ENCODE results near the gene PHF1. TPM values are rescaled to one million over a fixed set of nuclear protein-coding genes. Genes with fewer than 3 reads are reported as not detected.
"Not testable (repeated sequence)": the region's sequence is repeated elsewhere in the genome, so short reads cannot be mapped to it uniquely, and the experiment has no call there.

PHF1 gene
- total RNA-seq, 2 experiments from 2014 or later: 32.4 to 42.3 TPM

DNA sequence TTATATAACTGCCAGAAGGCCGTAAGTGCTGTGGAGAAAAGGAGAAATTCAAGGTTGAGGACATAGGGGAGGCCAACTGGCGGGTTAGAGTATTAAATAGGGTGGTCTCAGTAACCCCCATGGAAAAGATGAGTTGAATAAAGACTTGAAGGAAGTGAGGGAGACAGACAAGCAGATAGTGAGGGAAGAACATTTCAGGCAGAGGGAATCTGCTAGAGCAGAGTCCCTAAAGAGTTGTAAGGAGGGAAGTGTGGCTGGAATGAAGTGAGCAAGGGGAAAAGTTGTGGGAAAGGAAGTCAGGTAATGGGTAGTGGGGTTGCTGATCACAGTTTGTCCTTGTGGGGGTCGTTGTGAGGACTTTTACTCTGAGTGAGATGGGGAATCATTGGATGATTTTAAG is 17.8 kb upstream of the PHF1 start:
- peaks cover 32% of the 10 kb centered on the region for H3K36me3 Mint-ChIP-seq
- peaks cover 38% of the 10 kb centered on the region for H3K4me1 Mint-ChIP-seq (ENCODE audit: low read depth)
- peak overlapping the region; percentile 95 for H3K27ac Mint-ChIP-seq
- no peaks in the 10 kb centered on the region for H3K27me3 Mint-ChIP-seq
- peak overlapping the region; percentile 94 for H3K4me3 Mint-ChIP-seq
- DNase-seq: no peak
- ChIA-PET POLR2A (interaction anchor here (1.0 to 3.5 kb wide), 4 partner anchors 17 to 144 kb away, joined by 3 to 16 read pairs (median 6); partner anchors contain the start of gene PHF1), CTCF (interaction anchor here (1.3 kb wide), 1 partner anchor 75 kb away, joined by 4 read pairs; the partner anchor contains the start of gene ZBTB22)
- intact Hi-C loops (cut with micrococcal nuclease): loop anchor here (1.0 to 5.0 kb wide), 3 partner anchors 61 to 96 kb away; partner anchors contain the start of genes RGL2, TAPBP and ZBTB9
- H3K9me3 Mint-ChIP-seq: no peaks in the 10 kb centered on the region

DNA sequence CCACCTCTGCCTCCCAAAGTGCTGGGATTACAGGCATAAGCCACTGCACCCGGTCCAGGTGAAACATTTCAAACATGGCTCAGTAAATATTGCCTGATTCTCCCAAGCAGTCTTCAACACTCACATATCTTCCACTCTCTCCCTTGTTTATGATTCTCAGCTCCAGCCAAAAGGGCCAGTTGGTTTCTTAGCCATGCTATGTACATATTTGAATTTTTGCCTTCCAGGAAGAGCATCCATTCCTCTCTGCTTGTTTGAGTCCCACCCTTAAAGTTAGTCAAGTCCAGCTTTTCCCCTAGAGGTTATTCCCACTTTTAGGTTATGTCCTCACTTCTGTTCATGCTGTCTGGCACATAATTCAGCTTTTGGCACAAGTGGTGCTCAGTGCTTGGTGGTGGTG is 13.3 kb upstream of the PHF1 start:
- intact Hi-C loops (cut with micrococcal nuclease): no loop called here
- Mint-ChIP-seq H3K36me3 (peaks cover 48% of the 10 kb centered on the region), H3K27me3 (no peaks in the 10 kb centered on the region), H3K9me3 (no peaks in the 10 kb centered on the region), H3K27ac (no peak overlapping the region), H3K4me3 (no peak overlapping the region), H3K4me1 (ENCODE audit: low read depth) (peaks cover 24% of the 10 kb centered on the region)
- ChIA-PET POLR2A (no interaction called here), CTCF (no interaction called here)
- no peak for DNase-seq

DNA sequence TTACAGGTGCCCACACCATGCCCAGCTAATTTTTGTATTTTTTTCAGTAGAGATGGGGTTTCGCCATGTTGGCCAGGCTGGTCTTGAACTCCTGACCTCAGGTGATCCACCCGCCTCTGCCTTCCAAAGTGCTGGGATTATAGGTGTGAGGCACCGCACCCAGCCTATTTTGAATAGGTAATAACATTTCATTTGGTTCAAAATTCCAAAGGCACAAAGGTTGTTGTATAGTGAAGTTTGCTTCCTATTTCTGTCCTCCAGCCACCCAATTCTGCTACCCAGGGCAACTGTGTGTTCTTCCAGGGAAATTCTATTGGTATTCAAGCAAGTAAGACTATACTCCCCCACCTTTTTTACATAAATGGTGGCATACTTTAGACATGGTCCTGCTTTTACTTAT is 12.2 kb upstream of the PHF1 start:
- Mint-ChIP-seq H3K4me1 (ENCODE audit: low read depth) (peaks cover 17% of the 10 kb centered on the region), H3K36me3 (peaks cover 52% of the 10 kb centered on the region)
- H3K27ac Mint-ChIP-seq; H3K4me3 Mint-ChIP-seq; DNase-seq; H3K9me3 Mint-ChIP-seq; POLR2A ChIA-PET; CTCF ChIA-PET; intact Hi-C loops (cut with micrococcal nuclease); H3K27me3 Mint-ChIP-seq: not testable (repeated sequence)

DNA sequence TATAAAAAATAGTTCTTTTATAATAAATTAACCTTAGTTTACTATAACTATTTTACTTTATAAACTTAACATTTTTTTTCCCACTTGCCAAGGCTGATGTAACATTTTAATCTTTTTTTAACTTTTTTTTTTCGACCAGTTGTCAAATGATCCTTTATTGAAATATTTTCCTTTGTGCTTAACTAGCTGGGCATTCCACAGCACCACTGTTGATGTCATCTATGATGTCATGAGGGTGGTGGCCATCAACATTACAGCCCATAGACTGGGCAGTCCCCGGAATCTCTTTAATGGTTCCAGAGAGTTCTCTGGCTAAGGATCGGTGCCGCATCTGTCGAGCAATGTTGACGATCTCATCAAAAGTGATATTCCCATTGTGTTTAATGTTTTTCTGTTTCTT is 10.9 kb upstream of the PHF1 start:
- H3K9me3 Mint-ChIP-seq; CTCF ChIA-PET; H3K4me3 Mint-ChIP-seq; DNase-seq; POLR2A ChIA-PET; intact Hi-C loops (cut with micrococcal nuclease); H3K27me3 Mint-ChIP-seq; H3K27ac Mint-ChIP-seq: not testable (repeated sequence)
- peaks cover 56% of the 10 kb centered on the region for H3K36me3 Mint-ChIP-seq
- peaks cover 15% of the 10 kb centered on the region for H3K4me1 Mint-ChIP-seq (ENCODE audit: low read depth)

DNA sequence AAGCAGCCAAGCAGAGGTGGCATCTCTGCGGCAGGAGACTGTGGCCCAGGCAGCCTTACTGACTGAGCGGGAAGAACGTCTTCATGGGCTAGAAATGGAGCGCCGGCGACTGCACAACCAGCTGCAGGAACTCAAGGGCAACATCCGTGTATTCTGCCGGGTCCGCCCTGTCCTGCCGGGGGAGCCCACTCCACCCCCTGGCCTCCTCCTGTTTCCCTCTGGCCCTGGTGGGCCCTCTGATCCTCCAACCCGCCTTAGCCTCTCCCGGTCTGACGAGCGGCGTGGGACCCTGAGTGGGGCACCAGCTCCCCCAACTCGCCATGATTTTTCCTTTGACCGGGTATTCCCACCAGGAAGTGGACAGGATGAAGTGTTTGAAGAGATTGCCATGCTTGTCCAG is 5.9 kb upstream of the PHF1 start:
- DNase-seq: no peak
- ChIA-PET POLR2A (no interaction called here), CTCF (interaction anchor here (1.3 kb wide), 1 partner anchor 14 kb away, joined by 4 read pairs; no protein-coding TSS in a partner anchor)
- peaks cover 20% of the 10 kb centered on the region for H3K4me1 Mint-ChIP-seq (ENCODE audit: low read depth)
- H3K4me3 Mint-ChIP-seq: no peak overlapping the region
- H3K27ac Mint-ChIP-seq: no peak overlapping the region
- no peaks in the 10 kb centered on the region for H3K9me3 Mint-ChIP-seq
- no peaks in the 10 kb centered on the region for H3K27me3 Mint-ChIP-seq
- intact Hi-C loops (cut with micrococcal nuclease): no loop called here
- H3K36me3 Mint-ChIP-seq: peaks cover 65% of the 10 kb centered on the region

DNA sequence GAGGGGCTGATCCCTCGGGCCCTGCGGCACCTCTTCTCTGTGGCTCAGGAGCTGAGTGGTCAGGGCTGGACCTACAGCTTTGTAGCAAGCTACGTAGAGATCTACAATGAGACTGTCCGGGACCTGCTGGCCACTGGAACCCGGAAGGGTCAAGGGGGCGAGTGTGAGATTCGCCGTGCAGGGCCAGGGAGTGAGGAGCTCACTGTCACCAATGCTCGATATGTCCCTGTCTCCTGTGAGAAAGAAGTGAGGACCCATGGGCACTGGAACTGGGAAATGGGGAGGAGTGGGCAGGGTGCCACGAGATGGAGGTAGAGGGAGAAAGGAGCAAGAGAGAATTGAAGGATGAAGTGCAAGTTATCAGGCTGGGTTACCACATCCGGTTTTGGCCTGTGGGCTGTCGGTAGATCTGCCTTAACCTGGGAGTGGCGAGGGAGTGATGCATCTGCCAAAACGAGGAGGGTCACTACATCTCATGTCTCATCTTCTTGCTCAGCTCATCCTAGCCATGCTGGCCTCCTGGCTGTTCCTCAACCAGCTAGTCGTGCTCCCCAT is 5.4 kb upstream of the PHF1 start:
- H3K27ac Mint-ChIP-seq: no peak overlapping the region
- no peak overlapping the region for H3K4me3 Mint-ChIP-seq
- ChIA-PET POLR2A (interaction anchor here (0.6 kb wide), 1 partner anchor 9 kb away, joined by 3 read pairs; no protein-coding TSS in a partner anchor), CTCF (interaction anchor here (1.3 kb wide), 1 partner anchor 14 kb away, joined by 4 read pairs; no protein-coding TSS in a partner anchor)
- H3K9me3 Mint-ChIP-seq: no peaks in the 10 kb centered on the region
- H3K27me3 Mint-ChIP-seq: no peaks in the 10 kb centered on the region
- peaks cover 60% of the 10 kb centered on the region for H3K36me3 Mint-ChIP-seq
- DNase-seq: no peak
- peaks cover 21% of the 10 kb centered on the region for H3K4me1 Mint-ChIP-seq (ENCODE audit: low read depth)
- intact Hi-C loops (cut with micrococcal nuclease): no loop called here

DNA sequence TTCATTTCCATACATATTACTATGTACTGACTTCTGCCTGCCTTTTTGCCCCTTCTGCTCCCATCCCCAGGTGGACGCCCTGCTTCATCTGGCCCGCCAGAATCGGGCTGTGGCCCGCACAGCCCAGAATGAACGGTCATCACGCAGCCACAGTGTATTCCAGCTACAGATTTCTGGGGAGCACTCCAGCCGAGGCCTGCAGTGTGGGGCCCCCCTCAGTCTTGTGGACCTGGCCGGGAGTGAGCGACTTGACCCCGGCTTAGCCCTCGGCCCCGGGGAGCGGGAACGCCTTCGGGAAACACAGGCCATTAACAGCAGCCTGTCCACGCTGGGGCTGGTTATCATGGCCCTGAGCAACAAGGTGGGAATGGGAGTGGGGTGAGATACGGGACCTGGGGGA is 4.7 kb upstream of the PHF1 start:
- H3K27ac Mint-ChIP-seq: no peak overlapping the region
- ChIA-PET POLR2A (no interaction called here), CTCF (interaction anchor here (1.3 kb wide), 1 partner anchor 15 kb away, joined by 4 read pairs; no protein-coding TSS in a partner anchor)
- no peaks in the 10 kb centered on the region for H3K9me3 Mint-ChIP-seq
- peaks cover 21% of the 10 kb centered on the region for H3K4me1 Mint-ChIP-seq (ENCODE audit: low read depth)
- intact Hi-C loops (cut with micrococcal nuclease): no loop called here
- H3K4me3 Mint-ChIP-seq: no peak overlapping the region
- H3K36me3 Mint-ChIP-seq: peaks cover 56% of the 10 kb centered on the region
- no peaks in the 10 kb centered on the region for H3K27me3 Mint-ChIP-seq
- DNase-seq: no peak

DNA sequence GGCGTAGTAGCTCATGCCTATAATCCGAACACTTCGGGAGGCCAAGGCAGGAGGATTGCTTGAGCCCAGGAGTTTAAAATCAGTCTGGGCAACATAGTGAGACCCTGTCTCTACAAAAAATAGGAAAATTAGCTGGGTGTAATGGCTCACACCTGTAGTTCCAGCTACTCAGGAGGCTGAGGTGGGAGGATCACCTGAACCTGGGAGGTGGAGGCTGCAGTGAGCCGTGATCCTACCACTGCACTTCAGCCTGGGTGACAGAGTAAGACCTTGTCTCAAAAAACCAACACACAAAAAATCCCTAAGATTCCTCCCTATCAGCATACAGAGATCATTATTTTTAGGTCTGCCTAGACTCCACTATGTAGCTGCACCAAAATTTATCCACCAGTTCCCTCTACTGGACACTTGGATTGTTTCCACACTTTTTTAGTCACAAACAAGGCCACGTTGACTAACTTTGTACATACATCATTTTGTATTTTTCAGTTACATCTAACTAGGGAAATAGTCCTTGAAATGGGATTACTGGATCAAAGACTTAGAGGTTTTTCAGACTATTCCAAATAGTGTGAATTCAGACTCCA is 3.6 kb upstream of the PHF1 start:
- POLR2A ChIA-PET: no interaction called here
- Mint-ChIP-seq H3K9me3 (no peaks in the 10 kb centered on the region), H3K27ac (no peak overlapping the region), H3K4me3 (no peak overlapping the region), H3K27me3 (no peaks in the 10 kb centered on the region), H3K36me3 (peaks cover 53% of the 10 kb centered on the region), H3K4me1 (ENCODE audit: low read depth) (peaks cover 28% of the 10 kb centered on the region)
- CTCF ChIA-PET: interaction anchor here (0.9 to 1.0 kb wide), 2 partner anchors 16 to 84 kb away, joined by 3 to 7 read pairs; no protein-coding TSS in a partner anchor
- DNase-seq: no peak
- intact Hi-C loops (cut with micrococcal nuclease): no loop called here

DNA sequence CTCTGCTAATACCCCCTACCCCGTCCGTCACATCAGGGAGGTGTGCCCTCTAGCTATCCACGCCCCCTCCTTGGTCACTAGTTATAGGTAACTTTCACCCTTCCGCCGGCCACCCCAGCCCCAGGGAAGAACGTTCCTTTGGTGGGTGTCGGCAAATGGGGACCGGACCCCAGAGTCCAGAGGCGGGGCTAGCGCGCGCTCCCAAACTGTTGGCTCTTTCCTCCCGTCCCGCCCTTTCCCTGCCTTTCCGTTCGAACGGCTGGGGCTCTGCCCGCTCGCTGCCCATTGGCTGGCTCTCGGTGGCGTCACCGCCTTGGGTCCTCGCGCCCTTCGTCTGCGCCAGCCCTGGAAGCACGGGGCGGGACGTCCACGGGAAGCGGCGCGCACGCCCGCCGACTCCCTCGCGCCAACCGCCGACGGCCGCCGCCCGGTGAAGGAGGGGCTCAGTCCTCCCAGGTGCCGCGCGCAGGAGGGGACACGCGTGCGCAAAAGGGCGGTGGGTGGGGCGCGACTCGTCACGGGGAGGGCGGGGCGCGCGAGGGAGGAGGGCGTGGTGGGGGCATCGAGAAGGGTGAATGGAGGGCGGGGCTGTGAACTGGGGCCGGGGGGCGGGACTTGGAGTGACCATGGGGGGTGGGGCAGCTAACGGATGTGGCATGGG is 634 bp upstream of the PHF1 start:
- Mint-ChIP-seq H3K9me3 (no peaks in the 10 kb centered on the region), H3K27ac (peak overlapping the region; percentile 91), H3K36me3 (peaks cover 44% of the 10 kb centered on the region), H3K27me3 (no peaks in the 10 kb centered on the region), H3K4me3 (peak overlapping the region; percentile 84), H3K4me1 (ENCODE audit: low read depth) (peaks cover 45% of the 10 kb centered on the region)
- intact Hi-C loops (cut with micrococcal nuclease): loop anchor here (1.0 to 10.0 kb wide), 7 partner anchors 8 to 1215 kb away; partner anchors contain the start of genes CUTA, GPSM3, HMGA1 and KIFC1
- CTCF ChIA-PET: interaction anchor here (1.0 kb wide), 1 partner anchor 19 kb away, joined by 3 read pairs; no protein-coding TSS in a partner anchor
- POLR2A ChIA-PET: interaction anchor here (1.0 to 2.0 kb wide), 4 partner anchors 18 to 111 kb away, joined by 3 to 8 read pairs (median 5); partner anchors contain the start of genes KIFC1 and TAPBP
- peak; percentile 98 for DNase-seq

DNA sequence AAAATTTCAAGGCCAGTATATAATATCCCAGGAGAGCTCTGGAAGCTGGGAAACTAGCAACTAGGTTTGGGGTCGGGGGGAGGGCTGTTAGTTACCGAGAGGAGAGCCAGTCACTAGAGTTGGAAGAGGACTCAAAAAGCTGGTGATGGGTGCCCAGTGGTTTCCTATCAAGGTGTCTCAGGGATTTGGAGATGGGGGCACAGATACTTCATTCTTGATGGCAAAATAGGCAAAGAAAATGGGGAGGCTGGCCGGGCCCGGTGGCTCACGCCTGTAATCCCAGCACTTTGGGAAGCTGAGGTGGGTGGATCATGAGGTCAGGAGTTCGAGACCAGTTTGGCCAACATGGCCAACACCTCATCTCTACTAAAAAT is 805 bp downstream of the PHF1 start:
- ChIA-PET CTCF (interaction anchor here (0.8 kb wide), 1 partner anchor 13 kb away, joined by 3 read pairs; no protein-coding TSS in a partner anchor), POLR2A (interaction anchor here (1.0 kb wide), 1 partner anchor 112 kb away, joined by 4 read pairs; no protein-coding TSS in a partner anchor)
- intact Hi-C loops (cut with micrococcal nuclease): loop anchor here (5.0 to 10.0 kb wide), 3 partner anchors 283 to 1217 kb away; partner anchors contain the start of genes GPSM3, HMGA1 and PBX2
- H3K36me3 Mint-ChIP-seq: peaks cover 41% of the 10 kb centered on the region
- no peak for DNase-seq
- peak overlapping the region; percentile 74 for H3K4me3 Mint-ChIP-seq
- peak overlapping the region; percentile 86 for H3K27ac Mint-ChIP-seq
- H3K27me3 Mint-ChIP-seq: no peaks in the 10 kb centered on the region
- no peaks in the 10 kb centered on the region for H3K9me3 Mint-ChIP-seq
- peaks cover 52% of the 10 kb centered on the region for H3K4me1 Mint-ChIP-seq (ENCODE audit: low read depth)

DNA sequence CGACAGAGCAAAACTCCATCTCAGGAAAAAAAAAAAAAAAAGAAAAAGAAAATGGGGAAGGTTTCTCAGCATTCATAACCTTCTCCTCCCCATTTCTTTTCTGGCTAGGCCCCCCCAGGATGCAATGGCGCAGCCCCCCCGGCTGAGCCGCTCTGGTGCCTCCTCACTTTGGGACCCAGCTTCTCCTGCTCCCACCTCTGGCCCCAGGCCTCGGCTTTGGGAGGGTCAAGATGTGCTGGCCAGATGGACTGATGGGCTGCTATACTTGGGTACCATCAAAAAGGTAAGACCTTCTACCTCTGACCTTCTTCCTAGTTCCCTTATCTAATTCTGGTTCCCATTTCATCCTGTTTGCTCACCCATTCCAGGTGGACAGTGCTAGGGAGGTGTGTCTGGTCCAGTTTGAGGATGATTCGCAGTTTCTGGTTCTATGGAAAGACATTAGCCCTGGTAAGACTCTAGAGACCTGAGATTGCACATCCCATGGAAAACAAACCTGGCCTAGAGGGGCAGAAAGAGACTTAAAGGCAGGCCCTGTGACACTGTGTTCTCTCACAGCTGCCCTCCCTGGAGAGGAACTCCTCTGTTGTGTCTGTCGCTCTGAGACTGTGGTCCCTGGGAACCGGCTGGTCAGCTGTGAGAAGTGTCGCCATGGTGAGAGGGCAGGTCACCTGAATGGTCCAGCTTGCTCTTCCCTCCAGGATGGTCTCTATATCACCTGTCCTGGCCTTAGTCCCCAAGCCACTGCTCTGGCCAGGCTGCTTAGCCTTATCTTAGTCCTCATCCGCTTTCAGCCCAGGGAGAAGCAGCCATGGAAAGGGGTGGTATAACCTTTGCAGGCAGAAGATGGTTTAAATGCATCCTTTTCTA is 1.6 kb downstream of the PHF1 start:
- POLR2A ChIA-PET: interaction anchor here (0.5 kb wide), 1 partner anchor 87 kb away, joined by 3 read pairs; no protein-coding TSS in a partner anchor
- no peak for DNase-seq
- peaks cover 44% of the 10 kb centered on the region for H3K36me3 Mint-ChIP-seq

More for the DNA sequence above, 1.6 kb downstream of the PHF1 start:
- intact Hi-C loops (cut with micrococcal nuclease): loop anchor here (5.0 to 10.0 kb wide), 3 partner anchors 282 to 1218 kb away; partner anchors contain the start of genes GPSM3, HMGA1 and PBX2
- Mint-ChIP-seq H3K4me1 (ENCODE audit: low read depth) (peaks cover 55% of the 10 kb centered on the region), H3K9me3 (no peaks in the 10 kb centered on the region), H3K27me3 (no peaks in the 10 kb centered on the region), H3K4me3 (peak overlapping the region; percentile 74), H3K27ac (peak overlapping the region; percentile 52)
- CTCF ChIA-PET: interaction anchor here (0.8 to 2.0 kb wide), 2 partner anchors 12 to 13 kb away, joined by 3 to 6 read pairs; no protein-coding TSS in a partner anchor
